GM18517 (cell line): Measurements from ENCODE around the gene LNP1.
"Not testable (repeated sequence)": the region's sequence is repeated elsewhere in the genome, so short reads cannot be mapped to it uniquely, and the experiment has no call there.

ENCODE experiments used
- ATAC-seq: cut with Tn5 transposase; IDR thresholded peaks from one replicate; pipeline ENCODE4 v1.9.1; 2021; ENCODE audit warnings: mild to moderate bottlenecking, moderate library complexity; ENCODE audit not compliant: unreplicated experiment

Gene LNP1

DNA sequence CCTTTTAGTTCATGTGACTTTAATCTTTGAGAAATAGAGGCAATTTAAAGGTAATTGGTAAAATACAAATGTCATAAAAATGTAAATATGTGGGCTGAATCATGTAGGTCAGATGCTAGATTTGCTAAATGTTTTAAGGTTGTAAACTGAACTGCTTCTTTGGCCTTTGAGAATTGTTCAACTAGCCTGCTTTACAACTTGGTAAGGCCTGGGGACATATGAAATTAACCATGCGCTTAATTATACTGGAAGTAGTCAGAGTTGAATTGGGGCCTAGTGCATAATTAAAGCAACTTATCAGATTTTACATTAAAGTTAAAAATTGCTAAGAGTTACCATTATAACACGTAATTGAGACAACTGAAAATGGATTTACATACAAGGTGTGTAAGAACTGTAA is 70.1 kb downstream of the LNP1 start:
- ATAC-seq: no peak

DNA sequence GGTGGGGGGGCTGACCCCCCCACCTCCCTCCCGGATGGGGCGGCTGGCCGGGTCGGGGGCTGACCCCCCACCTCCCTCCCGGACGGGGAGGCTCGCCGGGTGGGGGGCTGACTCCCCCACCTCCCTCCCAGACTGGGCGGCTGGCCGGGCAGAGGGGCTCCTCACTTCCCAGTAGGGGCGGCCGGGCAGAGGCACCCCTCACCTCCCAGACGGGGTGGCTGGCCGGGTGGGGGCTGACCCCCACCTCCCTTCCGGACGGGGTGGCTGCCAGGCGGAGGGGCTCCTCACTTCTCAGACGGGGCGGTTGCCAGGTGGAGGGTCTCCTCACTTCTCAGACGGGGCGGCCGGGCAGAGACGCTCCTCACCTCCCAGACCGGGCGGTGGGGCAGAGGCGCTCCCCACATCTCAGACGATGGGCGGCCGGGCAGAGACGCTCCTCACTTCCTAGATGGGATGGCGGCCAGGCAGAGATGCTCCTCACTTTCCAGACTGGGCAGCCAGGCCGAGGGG is 76.6 kb downstream of the LNP1 start:
- ATAC-seq: not testable (repeated sequence)

DNA sequence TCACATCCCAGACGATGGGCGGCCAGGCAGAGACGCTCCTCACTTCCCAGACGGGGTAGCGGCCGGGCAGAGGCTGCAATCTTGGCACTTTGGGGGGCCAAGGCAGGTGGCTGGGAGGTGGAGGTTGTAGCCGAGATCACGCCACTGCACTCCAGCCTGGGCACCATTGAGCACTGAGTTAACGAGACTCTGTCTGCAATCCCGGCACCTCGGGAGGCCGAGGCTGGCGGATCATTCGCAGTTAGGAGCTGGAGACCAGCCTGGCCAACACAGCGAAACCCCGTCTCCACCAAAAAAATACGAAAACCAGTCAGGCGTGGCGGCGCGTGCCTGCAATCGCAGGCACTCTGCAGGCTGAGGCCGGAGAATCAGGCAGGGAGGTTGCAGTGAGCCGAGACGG is 77.2 kb downstream of the LNP1 start:
- ATAC-seq: not testable (repeated sequence)

DNA sequence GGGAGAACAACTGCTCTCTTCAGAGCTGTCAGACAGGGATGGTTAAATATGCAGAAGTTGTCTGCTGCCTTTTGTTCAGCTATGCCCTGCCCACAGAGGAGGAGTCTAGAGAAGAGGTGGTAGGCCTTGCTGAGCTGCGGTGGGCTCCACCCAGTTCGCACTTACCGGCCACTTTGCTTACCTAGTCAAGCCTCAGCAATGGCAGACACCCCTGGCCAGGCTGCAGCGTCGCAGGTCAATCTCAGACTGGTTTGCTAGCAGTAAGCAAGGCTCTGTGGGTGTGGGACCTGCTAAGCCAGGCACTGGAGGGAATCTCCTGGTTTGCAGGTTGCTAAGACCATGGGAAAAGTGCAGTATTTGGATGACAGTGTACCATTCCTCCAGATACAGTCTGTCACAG is 78.7 kb downstream of the LNP1 start:
- ATAC-seq: no peak

DNA sequence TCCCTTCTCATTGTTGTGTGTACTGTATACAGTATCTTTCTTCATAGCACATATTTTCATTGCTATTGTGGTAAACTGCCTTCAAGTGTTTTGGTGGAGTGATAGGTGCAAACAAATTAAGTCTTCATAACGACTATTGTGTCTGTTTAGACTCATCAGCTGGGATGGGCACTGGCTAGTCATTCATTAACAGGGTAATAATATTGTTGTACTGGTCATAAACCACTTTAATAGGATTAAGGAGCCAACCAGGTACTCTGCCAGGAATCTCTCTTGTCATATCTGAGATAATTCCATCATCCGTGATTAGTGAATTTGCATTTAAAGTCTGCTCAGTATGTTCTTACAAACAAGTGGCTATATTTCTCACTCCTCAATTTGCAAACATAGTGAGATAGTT is 80.8 kb downstream of the LNP1 start:
- no peak for ATAC-seq

DNA sequence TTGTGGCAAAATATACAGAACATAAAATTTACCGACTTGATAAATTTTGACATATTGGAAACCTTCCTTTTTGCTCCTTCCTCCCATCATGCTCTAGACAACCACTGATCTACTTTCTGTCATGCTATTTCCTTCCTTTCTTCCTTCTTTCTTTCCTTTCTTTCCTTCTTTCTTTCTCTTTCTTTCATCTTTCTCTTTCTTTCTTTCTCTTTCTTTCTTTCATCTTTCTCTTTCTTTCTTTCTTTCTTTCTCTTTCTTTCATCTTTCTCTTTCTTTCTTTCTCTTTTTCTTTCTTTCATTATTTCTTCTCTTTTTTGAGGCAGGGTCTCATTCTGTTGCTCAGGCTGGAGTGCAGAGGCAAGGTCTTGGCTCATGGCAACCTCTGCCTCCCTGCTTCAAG is 82.2 kb downstream of the LNP1 start:
- ATAC-seq: no peak

DNA sequence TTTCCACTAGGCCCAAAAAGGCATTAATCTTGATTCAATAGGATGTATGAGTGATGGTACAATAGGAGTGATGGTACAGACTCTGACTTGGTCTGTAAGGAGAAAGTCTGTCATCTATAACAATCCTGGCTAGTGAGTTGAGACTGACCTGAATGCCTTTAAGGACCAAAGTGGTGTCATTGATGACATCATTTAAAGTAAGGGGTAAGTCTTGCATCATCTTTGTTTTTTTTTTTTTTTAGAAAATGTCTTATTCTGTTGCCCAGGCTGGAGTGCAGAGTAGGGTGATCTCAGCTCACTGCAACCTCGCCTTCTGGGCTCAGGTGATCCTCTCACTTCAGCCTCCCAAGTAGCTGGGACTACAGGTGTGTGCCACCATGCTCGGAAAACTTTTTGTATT is 85.5 kb downstream of the LNP1 start:
- no peak for ATAC-seq

DNA sequence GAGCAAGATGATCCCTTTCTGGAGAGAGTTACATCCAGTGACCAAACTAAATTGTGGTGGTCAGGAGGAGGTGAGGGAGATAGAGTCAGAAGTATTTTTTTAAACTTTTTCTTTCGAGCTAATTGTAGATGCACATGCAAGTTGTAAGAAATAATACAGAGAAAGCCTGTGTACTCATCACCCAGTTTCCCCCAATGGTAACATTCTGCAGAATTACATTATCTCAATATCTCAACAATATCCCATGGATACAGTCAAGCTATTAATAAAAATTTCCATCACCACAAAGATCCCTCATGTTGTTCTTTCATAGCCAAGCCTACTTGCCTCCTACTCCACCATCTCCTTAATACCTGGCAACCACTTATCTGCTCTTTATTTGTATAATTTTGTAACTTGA is 87.8 kb downstream of the LNP1 start:
- no peak for ATAC-seq

DNA sequence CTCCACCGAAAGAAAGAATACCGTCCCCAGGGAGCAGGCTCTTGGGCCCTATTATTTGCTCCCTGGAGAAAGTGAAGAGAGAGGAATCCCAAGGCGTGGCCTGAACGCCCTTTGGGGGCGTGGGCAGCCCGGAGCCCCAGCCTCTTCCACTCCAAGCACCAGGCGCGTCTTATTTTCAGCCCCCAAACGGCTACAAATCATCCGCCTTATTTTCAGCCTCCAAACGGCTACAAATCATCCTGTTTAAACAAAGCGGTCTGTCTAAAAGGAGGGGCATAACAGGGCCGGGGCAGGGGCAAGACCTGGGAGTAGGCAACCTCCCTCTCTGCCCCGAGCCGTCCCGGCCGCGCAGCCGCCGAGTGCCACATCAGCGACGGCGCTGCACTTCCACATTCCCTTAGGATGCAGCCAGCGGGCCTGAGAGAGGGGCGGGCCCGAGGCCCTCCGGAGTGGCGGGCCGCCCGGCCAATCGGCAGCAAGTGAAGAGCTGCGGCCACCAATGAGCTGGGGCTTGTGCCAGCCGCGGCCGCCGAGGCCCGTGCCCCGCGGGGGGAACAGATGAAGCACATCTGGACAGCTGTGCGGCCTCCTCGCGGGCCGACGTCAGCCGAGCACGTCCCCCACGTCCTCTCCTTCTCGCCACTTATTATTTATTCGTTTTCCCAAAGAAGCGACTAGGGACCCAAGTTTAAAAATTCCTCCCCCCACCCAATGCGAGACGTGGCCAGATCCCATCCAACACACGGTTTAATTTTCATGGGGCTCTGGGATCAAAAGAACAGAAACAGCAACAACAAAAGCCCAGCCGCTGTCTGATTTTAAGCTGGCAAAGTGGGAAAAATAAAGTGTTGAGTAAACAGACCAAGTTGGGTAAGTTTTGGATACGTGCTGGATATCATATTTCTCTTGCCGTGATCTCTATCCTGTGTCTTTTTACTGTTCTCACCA is 91.0 kb downstream of the LNP1 start, which contains the start of gene TMEM45A:
Gene TMEM45A, plus strand, starts transcription at position 561 of the 948 bp plus-strand sequence. CDS start 62,593 bp downstream, outside the sequence.
- ATAC-seq: peak; percentile 93

DNA sequence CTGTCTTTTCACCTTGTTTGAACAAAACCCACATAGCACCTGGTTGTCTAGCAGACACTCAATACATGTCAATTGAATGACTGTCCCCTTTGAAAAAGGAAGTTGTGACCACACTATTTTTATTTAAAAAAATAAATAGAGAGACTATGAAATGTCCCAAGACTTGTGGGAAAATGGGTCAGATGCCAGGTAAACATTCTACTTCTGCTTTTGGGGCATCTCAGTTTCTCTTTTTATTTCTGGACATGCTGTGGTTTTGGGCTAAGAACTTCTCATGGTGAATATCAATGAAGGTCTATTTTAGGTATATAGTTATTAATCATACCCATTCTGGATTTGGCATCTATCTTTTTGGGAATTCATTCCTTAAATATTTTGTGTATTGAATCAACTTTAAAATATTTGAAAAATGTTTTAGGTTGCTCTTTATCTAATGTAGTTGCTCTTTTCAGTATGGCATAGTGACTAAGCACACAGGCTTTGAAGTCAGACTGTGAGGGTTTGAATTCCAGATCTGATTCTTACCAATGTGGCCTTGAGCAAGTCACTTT is 95.4 kb downstream of the LNP1 start:
- peak; percentile 57 for ATAC-seq

DNA sequence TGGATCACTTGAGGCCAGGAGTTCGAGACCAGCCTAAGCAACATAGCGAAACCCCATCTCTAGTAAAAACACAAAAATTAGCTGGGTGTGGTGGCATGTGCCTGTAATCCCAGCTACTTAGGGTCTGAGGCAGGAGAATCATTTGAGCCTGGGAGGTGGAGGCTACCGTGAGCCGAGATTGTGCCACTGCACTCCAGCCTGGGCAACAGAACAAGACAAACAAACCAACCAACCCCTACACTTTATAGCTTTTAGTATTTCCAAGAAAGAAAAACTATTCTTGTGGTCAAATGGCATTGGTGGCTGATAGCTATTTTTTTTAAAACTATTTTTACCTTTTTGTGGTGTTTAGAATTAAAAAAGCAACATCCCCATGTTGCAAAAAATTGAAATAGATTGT is 98.3 kb downstream of the LNP1 start:
- ATAC-seq: no peak

DNA sequence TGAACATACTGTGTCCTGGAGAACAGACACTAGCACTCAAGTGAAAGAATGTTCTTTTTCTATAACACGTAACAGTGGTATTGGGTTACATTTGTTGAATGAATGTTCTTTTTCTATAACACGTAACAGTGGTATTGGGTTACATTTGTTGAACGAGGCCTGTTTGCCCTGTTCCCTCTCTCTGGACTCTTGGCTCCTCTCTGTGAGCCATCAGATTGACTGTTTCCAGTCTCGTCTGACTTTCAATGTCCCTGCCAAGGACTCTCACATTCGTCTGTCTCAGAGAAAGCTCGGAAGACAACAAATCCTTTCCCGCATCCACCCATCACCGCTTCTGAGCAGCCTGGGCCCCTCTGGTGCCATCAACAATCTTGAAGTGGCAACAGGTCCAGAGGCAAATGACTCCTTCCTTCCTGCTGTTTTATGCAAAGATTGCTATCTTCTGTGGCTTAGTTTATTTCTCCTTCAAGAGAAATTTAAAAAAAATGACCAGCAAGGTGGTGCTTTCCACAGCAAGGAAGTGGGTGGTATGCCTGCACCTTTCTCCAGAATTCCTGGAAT is 99.1 kb downstream of the LNP1 start:
- no peak for ATAC-seq

DNA sequence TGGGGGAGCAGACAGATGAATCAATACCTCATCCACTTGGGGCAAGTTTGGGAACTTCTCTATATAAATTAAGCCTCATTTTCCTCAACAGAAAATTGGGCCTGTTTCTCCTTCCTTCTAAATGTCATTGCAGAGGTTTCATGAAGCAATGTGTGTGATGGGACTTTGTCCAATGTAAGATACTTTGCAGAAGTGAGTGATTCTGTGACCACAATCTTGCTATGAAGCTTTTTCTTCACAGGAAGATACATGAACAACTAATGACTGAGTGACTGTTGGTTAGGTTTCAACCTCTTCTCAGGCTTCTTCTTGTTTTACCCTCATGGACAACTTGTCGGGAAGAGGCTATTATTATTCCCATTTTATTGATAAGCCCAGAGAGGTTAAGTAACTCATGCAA is 102.1 kb downstream of the LNP1 start:
- ATAC-seq: no peak
